HEK293 (cell line): Measurements from ENCODE around the gene IKZF1.

ENCODE experiments used
- HOXA7 ChIP-seq: sonication (generic); formaldehyde crosslinking; IDR thresholded peaks from 2 replicates; pipeline ENCODE4 v1.8.1; 2022; ENCODE audit warnings: missing genetic modification reagents, borderline replicate concordance
- YY1 ChIP-seq: fragments of 450-650 bp; formaldehyde crosslinking; IDR thresholded peaks from 2 replicates; pipeline ENCODE4 v1.5.1; 2018; ENCODE audit warnings: missing biosample characterization, missing genetic modification characterization
- ZIC2 ChIP-seq: fragments of 450-650 bp; formaldehyde crosslinking; IDR thresholded peaks from 2 replicates; pipeline ENCODE4 v1.5.1; 2016; ENCODE audit warnings: missing biosample characterization, missing genetic modification characterization
- ZNF362 ChIP-seq: fragments of 450-650 bp; formaldehyde crosslinking; IDR thresholded peaks from 2 replicates; pipeline ENCODE4 v1.5.1; 2016; ENCODE audit warnings: missing biosample characterization, missing genetic modification characterization
- TF ChIP-seq, protein P1 (sequence below): fragments of 450-650 bp; formaldehyde crosslinking; IDR thresholded peaks from 2 replicates; pipeline ENCODE4 v1.5.1; 2016; ENCODE audit warnings: missing biosample characterization, missing genetic modification characterization

- TF ChIP-seq, protein P1, sequence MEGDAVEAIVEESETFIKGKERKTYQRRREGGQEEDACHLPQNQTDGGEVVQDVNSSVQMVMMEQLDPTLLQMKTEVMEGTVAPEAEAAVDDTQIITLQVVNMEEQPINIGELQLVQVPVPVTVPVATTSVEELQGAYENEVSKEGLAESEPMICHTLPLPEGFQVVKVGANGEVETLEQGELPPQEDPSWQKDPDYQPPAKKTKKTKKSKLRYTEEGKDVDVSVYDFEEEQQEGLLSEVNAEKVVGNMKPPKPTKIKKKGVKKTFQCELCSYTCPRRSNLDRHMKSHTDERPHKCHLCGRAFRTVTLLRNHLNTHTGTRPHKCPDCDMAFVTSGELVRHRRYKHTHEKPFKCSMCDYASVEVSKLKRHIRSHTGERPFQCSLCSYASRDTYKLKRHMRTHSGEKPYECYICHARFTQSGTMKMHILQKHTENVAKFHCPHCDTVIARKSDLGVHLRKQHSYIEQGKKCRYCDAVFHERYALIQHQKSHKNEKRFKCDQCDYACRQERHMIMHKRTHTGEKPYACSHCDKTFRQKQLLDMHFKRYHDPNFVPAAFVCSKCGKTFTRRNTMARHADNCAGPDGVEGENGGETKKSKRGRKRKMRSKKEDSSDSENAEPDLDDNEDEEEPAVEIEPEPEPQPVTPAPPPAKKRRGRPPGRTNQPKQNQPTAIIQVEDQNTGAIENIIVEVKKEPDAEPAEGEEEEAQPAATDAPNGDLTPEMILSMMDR (tag by site-specific recombination): no peak
- TF ChIP-seq ZIC2 (tag by site-specific recombination) (no peak), HOXA7 (CRISPR knock-in tag) (no peak), YY1 (tag by site-specific recombination) (no peak), ZNF362 (no peak)
Measured at GRCh38 chr7:50396856-50397255, 92.3 kb downstream of the IKZF1 start.
